ENCODE results near the gene ZNF580. TPM values are rescaled to one million over a fixed set of nuclear protein-coding genes. Genes with fewer than 3 reads are reported as not detected.
A peak's percentile ranks its signal among the peaks of the same experiment; 100 is the strongest.

Gene ZNF580
- total and polyA plus RNA-seq, 10 of the 15 experiments (the other 5 are each of a cell fraction or from before 2014, with no cell fraction given) = 2.3 to 31.8 (median 10.0) TPM

DNA sequence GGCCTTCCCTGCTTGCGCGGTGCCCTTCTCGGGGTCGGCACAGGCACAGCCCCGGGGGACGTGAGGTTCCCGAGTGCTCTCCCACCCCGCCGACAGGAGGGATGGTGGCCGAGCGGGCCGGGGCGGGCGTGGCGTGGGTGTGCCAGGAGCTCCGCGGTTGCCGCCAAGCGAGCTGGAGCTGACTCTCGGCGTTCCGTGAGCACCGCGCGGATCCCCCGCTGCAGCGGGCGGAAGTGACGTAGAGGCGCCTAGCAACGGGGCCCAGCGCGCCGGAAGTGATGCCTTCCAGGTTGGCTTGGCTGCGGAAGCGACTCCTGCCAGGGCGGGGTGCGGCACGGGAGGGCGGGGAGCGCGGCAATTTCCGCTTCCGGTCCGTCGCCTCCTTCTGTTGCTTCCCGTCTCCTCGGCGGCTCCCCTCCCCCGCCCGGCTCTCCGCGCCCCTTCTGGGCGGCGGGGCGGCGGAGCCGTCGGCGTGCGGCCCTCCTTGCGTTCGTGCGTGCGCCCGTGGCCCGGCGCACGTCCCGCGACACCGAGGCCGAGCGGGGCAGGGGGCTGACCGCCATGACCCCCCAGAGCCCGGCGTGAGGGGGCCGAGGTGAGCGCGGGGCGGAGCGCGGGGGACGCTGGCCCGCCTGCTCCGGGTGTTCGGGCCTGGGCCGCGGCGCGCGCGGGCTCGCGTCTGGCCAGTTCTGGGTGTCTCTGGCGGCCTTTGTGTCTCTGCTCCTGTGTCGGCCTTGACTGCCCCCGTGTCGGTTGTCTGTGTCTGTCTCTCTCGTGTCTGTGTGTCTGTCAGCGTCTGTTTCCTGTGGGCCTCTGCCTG lies 34.2 kb downstream of the ZNF580 start, which contains the start of gene EPN1 (continued):
- TF ChIP-seq, protein P1, sequence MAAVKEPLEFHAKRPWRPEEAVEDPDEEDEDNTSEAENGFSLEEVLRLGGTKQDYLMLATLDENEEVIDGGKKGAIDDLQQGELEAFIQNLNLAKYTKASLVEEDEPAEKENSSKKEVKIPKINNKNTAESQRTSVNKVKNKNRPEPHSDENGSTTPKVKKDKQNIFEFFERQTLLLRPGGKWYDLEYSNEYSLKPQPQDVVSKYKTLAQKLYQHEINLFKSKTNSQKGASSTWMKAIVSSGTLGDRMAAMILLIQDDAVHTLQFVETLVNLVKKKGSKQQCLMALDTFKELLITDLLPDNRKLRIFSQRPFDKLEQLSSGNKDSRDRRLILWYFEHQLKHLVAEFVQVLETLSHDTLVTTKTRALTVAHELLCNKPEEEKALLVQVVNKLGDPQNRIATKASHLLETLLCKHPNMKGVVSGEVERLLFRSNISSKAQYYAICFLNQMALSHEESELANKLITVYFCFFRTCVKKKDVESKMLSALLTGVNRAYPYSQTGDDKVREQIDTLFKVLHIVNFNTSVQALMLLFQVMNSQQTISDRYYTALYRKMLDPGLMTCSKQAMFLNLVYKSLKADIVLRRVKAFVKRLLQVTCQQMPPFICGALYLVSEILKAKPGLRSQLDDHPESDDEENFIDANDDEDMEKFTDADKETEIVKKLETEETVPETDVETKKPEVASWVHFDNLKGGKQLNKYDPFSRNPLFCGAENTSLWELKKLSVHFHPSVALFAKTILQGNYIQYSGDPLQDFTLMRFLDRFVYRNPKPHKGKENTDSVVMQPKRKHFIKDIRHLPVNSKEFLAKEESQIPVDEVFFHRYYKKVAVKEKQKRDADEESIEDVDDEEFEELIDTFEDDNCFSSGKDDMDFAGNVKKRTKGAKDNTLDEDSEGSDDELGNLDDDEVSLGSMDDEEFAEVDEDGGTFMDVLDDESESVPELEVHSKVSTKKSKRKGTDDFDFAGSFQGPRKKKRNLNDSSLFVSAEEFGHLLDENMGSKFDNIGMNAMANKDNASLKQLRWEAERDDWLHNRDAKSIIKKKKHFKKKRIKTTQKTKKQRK (IDR thresholded peaks at IDR 0.05; ENCODE audit: low read depth, low read length) = no peak
- TF ChIP-seq EZH2 (IDR thresholded peaks at IDR 0.05; ENCODE audit: borderline replicate concordance, control insufficient read depth, low read depth, low read length) (no peak), SP1 (IDR thresholded peaks at IDR 0.05; ENCODE audit: low read depth, low read length) (no peak), MTA2 (IDR thresholded peaks at IDR 0.05; ENCODE audit: low read depth) (no peak), SMAD1 (IDR thresholded peaks at IDR 0.05; ENCODE audit: low read depth, partially characterized antibody) (no peak), SMAD5 (IDR thresholded peaks at IDR 0.05; ENCODE audit: low read depth) (no peak), ZNF384 (IDR thresholded peaks at IDR 0.05; ENCODE audit: borderline replicate concordance, low read depth, low read length) (no peak), EED (IDR thresholded peaks at IDR 0.05; ENCODE audit: low read depth) (no peak), RBBP5 (conservative IDR thresholded peaks at IDR 0.05) (no peak), SMARCA5 (IDR thresholded peaks at IDR 0.05) (peak; percentile 76; the same call in 1 of the 2 replicates), HCFC1 (IDR thresholded peaks at IDR 0.05; ENCODE audit: low read length) (peak; percentile 75), NFYB (IDR thresholded peaks at IDR 0.05; ENCODE audit: insufficient read depth, low read depth, low read length) (no peak), CHD2 (IDR thresholded peaks at IDR 0.05; ENCODE audit: borderline replicate concordance, low read depth, low read length) (peak; percentile 83), RAD21 (IDR thresholded peaks at IDR 0.05; ENCODE audit: insufficient read depth, low read depth, low read length) (no peak), ZNF274 (IDR thresholded peaks at IDR 0.05; ENCODE audit: insufficient read depth, insufficient read length) (no peak), BHLHE40 (IDR thresholded peaks at IDR 0.05; ENCODE audit: borderline replicate concordance in 1 of 2, low read depth in 2 of 2, low read length in 1 of 2) (peak; percentile 88 to 96), KLF5 (IDR thresholded peaks at IDR 0.05; ENCODE audit: partially characterized antibody) (peak; percentile 70)
- TF ChIP-seq, protein P2, sequence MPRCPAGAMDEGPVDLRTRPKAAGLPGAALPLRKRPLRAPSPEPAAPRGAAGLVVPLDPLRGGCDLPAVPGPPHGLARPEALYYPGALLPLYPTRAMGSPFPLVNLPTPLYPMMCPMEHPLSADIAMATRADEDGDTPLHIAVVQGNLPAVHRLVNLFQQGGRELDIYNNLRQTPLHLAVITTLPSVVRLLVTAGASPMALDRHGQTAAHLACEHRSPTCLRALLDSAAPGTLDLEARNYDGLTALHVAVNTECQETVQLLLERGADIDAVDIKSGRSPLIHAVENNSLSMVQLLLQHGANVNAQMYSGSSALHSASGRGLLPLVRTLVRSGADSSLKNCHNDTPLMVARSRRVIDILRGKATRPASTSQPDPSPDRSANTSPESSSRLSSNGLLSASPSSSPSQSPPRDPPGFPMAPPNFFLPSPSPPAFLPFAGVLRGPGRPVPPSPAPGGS (IDR thresholded peaks at IDR 0.05; ENCODE audit: borderline replicate concordance, insufficient read depth, low read depth, low read length, poor library complexity, severe bottlenecking) = peak; percentile 86
- TF ChIP-seq, protein P3, sequence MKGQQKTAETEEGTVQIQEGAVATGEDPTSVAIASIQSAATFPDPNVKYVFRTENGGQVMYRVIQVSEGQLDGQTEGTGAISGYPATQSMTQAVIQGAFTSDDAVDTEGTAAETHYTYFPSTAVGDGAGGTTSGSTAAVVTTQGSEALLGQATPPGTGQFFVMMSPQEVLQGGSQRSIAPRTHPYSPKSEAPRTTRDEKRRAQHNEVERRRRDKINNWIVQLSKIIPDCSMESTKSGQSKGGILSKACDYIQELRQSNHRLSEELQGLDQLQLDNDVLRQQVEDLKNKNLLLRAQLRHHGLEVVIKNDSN (IDR thresholded peaks at IDR 0.05; ENCODE audit: borderline replicate concordance, extremely low read length, insufficient read depth, low read depth, low read length) = no peak
- TF ChIP-seq, protein P4, sequence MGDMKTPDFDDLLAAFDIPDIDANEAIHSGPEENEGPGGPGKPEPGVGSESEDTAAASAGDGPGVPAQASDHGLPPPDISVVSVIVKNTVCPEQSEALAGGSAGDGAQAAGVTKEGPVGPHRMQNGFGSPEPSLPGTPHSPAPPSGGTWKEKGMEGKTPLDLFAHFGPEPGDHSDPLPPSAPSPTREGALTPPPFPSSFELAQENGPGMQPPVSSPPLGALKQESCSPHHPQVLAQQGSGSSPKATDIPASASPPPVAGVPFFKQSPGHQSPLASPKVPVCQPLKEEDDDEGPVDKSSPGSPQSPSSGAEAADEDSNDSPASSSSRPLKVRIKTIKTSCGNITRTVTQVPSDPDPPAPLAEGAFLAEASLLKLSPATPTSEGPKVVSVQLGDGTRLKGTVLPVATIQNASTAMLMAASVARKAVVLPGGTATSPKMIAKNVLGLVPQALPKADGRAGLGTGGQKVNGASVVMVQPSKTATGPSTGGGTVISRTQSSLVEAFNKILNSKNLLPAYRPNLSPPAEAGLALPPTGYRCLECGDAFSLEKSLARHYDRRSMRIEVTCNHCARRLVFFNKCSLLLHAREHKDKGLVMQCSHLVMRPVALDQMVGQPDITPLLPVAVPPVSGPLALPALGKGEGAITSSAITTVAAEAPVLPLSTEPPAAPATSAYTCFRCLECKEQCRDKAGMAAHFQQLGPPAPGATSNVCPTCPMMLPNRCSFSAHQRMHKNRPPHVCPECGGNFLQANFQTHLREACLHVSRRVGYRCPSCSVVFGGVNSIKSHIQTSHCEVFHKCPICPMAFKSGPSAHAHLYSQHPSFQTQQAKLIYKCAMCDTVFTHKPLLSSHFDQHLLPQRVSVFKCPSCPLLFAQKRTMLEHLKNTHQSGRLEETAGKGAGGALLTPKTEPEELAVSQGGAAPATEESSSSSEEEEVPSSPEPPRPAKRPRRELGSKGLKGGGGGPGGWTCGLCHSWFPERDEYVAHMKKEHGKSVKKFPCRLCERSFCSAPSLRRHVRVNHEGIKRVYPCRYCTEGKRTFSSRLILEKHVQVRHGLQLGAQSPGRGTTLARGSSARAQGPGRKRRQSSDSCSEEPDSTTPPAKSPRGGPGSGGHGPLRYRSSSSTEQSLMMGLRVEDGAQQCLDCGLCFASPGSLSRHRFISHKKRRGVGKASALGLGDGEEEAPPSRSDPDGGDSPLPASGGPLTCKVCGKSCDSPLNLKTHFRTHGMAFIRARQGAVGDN (IDR thresholded peaks at IDR 0.05) = peak; percentile 79
